ENCODE data around the gene AKAP9. TPM values are rescaled to one million over a fixed set of nuclear protein-coding genes. Genes with fewer than 3 reads are reported as not detected.
"Not testable (repeated sequence)": the region's sequence is repeated elsewhere in the genome, so short reads cannot be mapped to it uniquely, and the experiment has no call there.

The AKAP9 gene
- total RNA-seq, 1 donor from 2014 or later, result 35.1 TPM

DNA sequence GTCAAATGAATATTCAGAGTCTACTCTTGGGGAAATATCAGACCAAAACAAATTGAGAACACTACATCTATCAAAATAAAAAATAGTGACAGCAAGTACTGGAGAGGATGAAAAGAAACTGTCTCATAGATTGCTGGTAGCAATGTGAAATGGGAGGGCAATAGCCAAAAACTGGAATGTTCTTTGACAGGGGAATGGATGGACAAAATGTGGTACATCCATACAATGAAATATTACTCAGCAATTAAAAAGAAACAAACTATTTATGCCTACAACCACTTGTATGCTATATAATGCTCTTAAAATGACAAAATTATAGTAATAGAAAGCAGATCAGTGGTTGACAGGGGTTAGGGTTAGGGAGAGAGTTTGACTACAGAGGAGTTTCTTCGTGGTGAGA is 147.6 kb downstream of the AKAP9 start:
- Mint-ChIP-seq H3K9me3 (ENCODE audit: low read depth) (peaks cover 7% of the 10 kb centered on the region), H3K27ac (ENCODE audit: unreplicated experiment) (no peak overlapping the region), H3K36me3 (ENCODE audit: low read depth) (peaks cover 41% of the 10 kb centered on the region), H3K4me1 (ENCODE audit: low read depth) (peaks cover 16% of the 10 kb centered on the region), H3K27me3 (ENCODE audit: low read depth) (no peaks in the 10 kb centered on the region), H3K4me3 (ENCODE audit: unreplicated experiment) (no peak overlapping the region)
- DNase-seq (ENCODE audit: low spot score), result no peak
- no peak for TF ChIP-seq CTCF (IDR thresholded peaks at IDR 0.05)

GRCh38 chr7:92092210-92092609 is 151.5 kb downstream of the AKAP9 start:
- H3K27me3 Mint-ChIP-seq (ENCODE audit: low read depth), result no peaks in the 10 kb centered on the region
- no peak for DNase-seq (ENCODE audit: low spot score)
- no peak overlapping the region for H3K4me3 Mint-ChIP-seq (ENCODE audit: unreplicated experiment)

GRCh38 chr7:92095380-92095779 is 154.7 kb downstream of the AKAP9 start:
- no peak for DNase-seq (ENCODE audit: low spot score)
- TF ChIP-seq CTCF (IDR thresholded peaks at IDR 0.05), result no peak
- Mint-ChIP-seq H3K4me3 (ENCODE audit: unreplicated experiment) (no peak overlapping the region), H3K27me3 (ENCODE audit: low read depth) (no peaks in the 10 kb centered on the region), H3K27ac (ENCODE audit: unreplicated experiment) (no peak overlapping the region), H3K36me3 (ENCODE audit: low read depth) (peaks cover 39% of the 10 kb centered on the region), H3K9me3 (ENCODE audit: low read depth) (peaks cover 3% of the 10 kb centered on the region), H3K4me1 (ENCODE audit: low read depth) (peaks cover 16% of the 10 kb centered on the region)

More at GRCh38 chr7:92092210-92092609, 151.5 kb downstream of the AKAP9 start:
- H3K9me3 Mint-ChIP-seq (ENCODE audit: low read depth), result peaks cover 7% of the 10 kb centered on the region
- TF ChIP-seq CTCF (IDR thresholded peaks at IDR 0.05), result no peak
- H3K27ac Mint-ChIP-seq (ENCODE audit: unreplicated experiment), result peak overlapping the region; percentile 22
- H3K36me3 Mint-ChIP-seq (ENCODE audit: low read depth), result peaks cover 35% of the 10 kb centered on the region
- peaks cover 16% of the 10 kb centered on the region for H3K4me1 Mint-ChIP-seq (ENCODE audit: low read depth)

DNA sequence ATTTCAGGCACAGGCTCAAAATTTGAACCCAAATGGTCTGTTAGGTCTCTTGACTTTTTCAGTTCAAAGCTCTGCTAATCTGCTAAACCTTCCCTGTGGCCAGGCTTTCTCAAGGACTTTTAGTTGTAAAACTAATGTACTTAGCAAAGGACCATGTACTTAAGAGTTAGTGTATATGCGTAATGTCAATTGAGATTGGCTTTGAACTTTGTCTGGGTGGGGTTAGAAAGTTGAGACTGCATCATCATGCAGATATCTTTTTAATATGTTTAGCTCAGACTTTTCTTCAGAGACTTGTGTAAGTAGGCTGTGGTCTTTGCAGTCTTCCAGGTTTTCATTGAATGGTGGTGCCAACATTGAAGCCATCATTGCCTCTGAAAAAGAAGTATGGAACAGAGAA is 159.9 kb downstream of the AKAP9 start:
- H3K4me3 Mint-ChIP-seq (ENCODE audit: unreplicated experiment), result no peak overlapping the region
- peaks cover 38% of the 10 kb centered on the region for H3K36me3 Mint-ChIP-seq (ENCODE audit: low read depth)
- TF ChIP-seq CTCF (IDR thresholded peaks at IDR 0.05), result no peak
- DNase-seq (ENCODE audit: low spot score), result no peak
- H3K4me1 Mint-ChIP-seq (ENCODE audit: low read depth), result peaks cover 6% of the 10 kb centered on the region
- H3K9me3 Mint-ChIP-seq (ENCODE audit: low read depth), result no peaks in the 10 kb centered on the region
- H3K27ac Mint-ChIP-seq (ENCODE audit: unreplicated experiment), result no peak overlapping the region
- H3K27me3 Mint-ChIP-seq (ENCODE audit: low read depth), result no peaks in the 10 kb centered on the region

DNA sequence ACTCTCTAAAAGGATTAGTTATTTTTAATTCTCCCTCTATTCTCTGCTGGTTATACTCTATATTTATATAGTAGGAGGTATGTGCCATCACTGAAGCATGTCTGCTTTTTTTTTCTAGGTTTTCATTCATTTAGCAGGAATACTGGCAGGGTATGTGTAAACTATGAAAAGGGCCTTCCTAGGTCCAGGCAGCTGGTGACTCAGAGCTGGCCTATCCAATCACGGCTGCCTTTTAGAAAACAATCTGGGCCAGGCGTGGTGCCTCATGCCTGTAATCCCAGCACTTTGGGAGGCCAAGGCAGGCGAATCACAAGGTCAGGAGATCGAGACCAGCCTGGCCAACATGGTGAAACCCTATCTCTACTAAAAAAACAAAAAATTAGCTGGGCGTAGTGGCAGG is 162.2 kb downstream of the AKAP9 start:
- not testable (repeated sequence) for H3K4me3 Mint-ChIP-seq (ENCODE audit: unreplicated experiment); H3K27me3 Mint-ChIP-seq (ENCODE audit: low read depth); H3K27ac Mint-ChIP-seq (ENCODE audit: unreplicated experiment); H3K4me1 Mint-ChIP-seq (ENCODE audit: low read depth); H3K9me3 Mint-ChIP-seq (ENCODE audit: low read depth); DNase-seq (ENCODE audit: low spot score)
- H3K36me3 Mint-ChIP-seq (ENCODE audit: low read depth), result peaks cover 31% of the 10 kb centered on the region

- Mint-ChIP-seq H3K4me3 (ENCODE audit: unreplicated experiment) (no peak overlapping the region), H3K36me3 (ENCODE audit: low read depth) (peaks cover 12% of the 10 kb centered on the region), H3K27me3 (ENCODE audit: low read depth) (no peaks in the 10 kb centered on the region), H3K9me3 (ENCODE audit: low read depth) (no peaks in the 10 kb centered on the region), H3K27ac (ENCODE audit: unreplicated experiment) (no peak overlapping the region), H3K4me1 (ENCODE audit: low read depth) (no peaks in the 10 kb centered on the region)
- DNase-seq (ENCODE audit: low spot score), result no peak
- no peak for TF ChIP-seq CTCF (IDR thresholded peaks at IDR 0.05)
Observed at GRCh38 chr7:92108821-92109220, 168.2 kb downstream of the AKAP9 start.

Data from chondrocyte (in vitro differentiated cells).